Naive thymus-derived CD4-positive, alpha-beta T cell (primary cell): Measurements from ENCODE around the gene EFCAB12. TPM values are rescaled to one million over a fixed set of nuclear protein-coding genes. Genes with fewer than 3 reads are reported as not detected.
A peak's percentile ranks its signal among the peaks of the same experiment; 100 is the strongest.

Experiments used
- ATAC-seq: fragments of 150-1000 bp; cut with Tn5 transposase; 2 replicates; pipeline ENCODE4 v1.10.0; 2021; ENCODE audit warnings: mild to moderate bottlenecking, moderate library complexity
- CTCF ChIA-PET: fragments of 350-600 bp; sonication (Branson Sonifier 250); formaldehyde crosslinking; loops from one replicate; lab custom pipeline; 2021; ENCODE audit warnings: antibody characterized with exemption; lab: Charles Lee
- POLR2A ChIA-PET: fragments of 350-600 bp; sonication (Branson Sonifier 250); formaldehyde crosslinking; loops from one replicate; lab custom pipeline; 2021; ENCODE audit warnings: antibody characterized with exemption, inconsistent platforms; lab: Charles Lee
- DNase-seq, 9 donors: peaks; one replicate each; pipeline versions ENCODE4 v3.0.0 to v3.0.0-alpha.2; 2020 to 2022; ENCODE audit warnings: mixed read lengths in 1 of 9
- H3K27ac ChIP-seq: one replicate; pipeline ENCODE4 v1.7.0; 2013; ENCODE audit warnings: mild to moderate bottlenecking, low read depth, low read length, moderate library complexity
- H3K27me3 ChIP-seq, 2 donors: one replicate each; pipeline ENCODE4 v1.7.0; 2013; ENCODE audit warnings: low read length in 2 of 2, mild to moderate bottlenecking in 2 of 2, moderate library complexity in 2 of 2; ENCODE audit not compliant: control insufficient read depth in 2 of 2, insufficient read depth in 2 of 2
- H3K36me3 ChIP-seq, 3 experiments: 1 replicate in 2 of 3; 2 replicates in 1 of 3; pipeline ENCODE4 v1.7.0; 2013; ENCODE audit warnings: low read length in 3 of 3, mild to moderate bottlenecking in 3 of 3, moderate library complexity in 1 of 3; ENCODE audit not compliant: insufficient read depth in 3 of 3, control insufficient read depth in 2 of 3
- H3K4me1 ChIP-seq, 2 donors: one replicate each; pipeline ENCODE4 v1.7.0; 2013; ENCODE audit warnings: low read length in 2 of 2, mild to moderate bottlenecking in 2 of 2, moderate library complexity in 1 of 2; ENCODE audit not compliant: control insufficient read depth in 2 of 2, insufficient read depth in 2 of 2
- H3K4me3 ChIP-seq: 2 replicates; pipeline ENCODE4 v1.7.0; 2013; ENCODE audit warnings: mild to moderate bottlenecking, low read length
- H3K9me3 ChIP-seq, 3 experiments: 1 replicate in 2 of 3; 2 replicates in 1 of 3; pipeline ENCODE4 v1.7.0; 2013; ENCODE audit warnings: low read length in 3 of 3; ENCODE audit not compliant: control insufficient read depth in 2 of 3
- H3K27ac Mint-ChIP-seq, 9 donors: one replicate each; pipeline ENCODE4 v1.8.0; 2020 to 2022; ENCODE audit warnings: mixed read lengths in 9 of 9, mild to moderate bottlenecking in 8 of 9, moderate library complexity in 5 of 9, inconsistent platforms in 2 of 9
- H3K27me3 Mint-ChIP-seq, 5 donors: one replicate each; pipeline ENCODE4 v1.8.0; 2021 to 2022; ENCODE audit warnings: mixed read lengths in 5 of 5, mild to moderate bottlenecking in 1 of 5
- H3K36me3 Mint-ChIP-seq, 5 donors: one replicate each; pipeline ENCODE4 v1.8.0; 2020 to 2022; ENCODE audit warnings: mixed read lengths in 5 of 5, mild to moderate bottlenecking in 3 of 5, inconsistent platforms in 1 of 5
- H3K4me1 Mint-ChIP-seq, 7 donors: one replicate each; pipeline ENCODE4 v1.8.0; 2020 to 2022; ENCODE audit warnings: mixed read lengths in 7 of 7, mild to moderate bottlenecking in 3 of 7, inconsistent platforms in 1 of 7
- H3K4me3 Mint-ChIP-seq, 10 donors: one replicate each; pipeline ENCODE4 v1.8.0; 2020 to 2022; ENCODE audit warnings: mild to moderate bottlenecking in 10 of 10, mixed read lengths in 10 of 10, moderate library complexity in 6 of 10, inconsistent platforms in 2 of 10
- H3K9me3 Mint-ChIP-seq, 11 donors: one replicate each; pipeline ENCODE4 v1.8.0; 2020 to 2022; ENCODE audit warnings: mixed read lengths in 11 of 11, mild to moderate bottlenecking in 4 of 11, inconsistent platforms in 1 of 11, moderate library complexity in 1 of 11
- intact Hi-C, 2 donors: fragments of 100-400 bp; cut with micrococcal nuclease; formaldehyde crosslinking; loops; one replicate each; pipeline ENCODE4 v1.15.1; 2023
- polyA plus RNA-seq, 2 donors: library from polyadenylated mRNA; unstranded; fragments of 300-500 nt; fragmentation: Illumina TruSeq; gene quantifications; one replicate each; pipeline ENCODE4 v1.2.3, GENCODE V29; 2021
- total RNA-seq, 6 experiments: library from RNA in 5 of 6; stranded (reverse) in 5 of 6; gene quantifications; 1 replicate in 5 of 6; 2 replicates in 1 of 6; pipeline ENCODE4 v1.2.3 and lab custom pipeline; 2021 to 2026

EFCAB12 gene
- total and polyA plus RNA-seq, 7 experiments from 2014 or later, result 0.31 to 2.7 (median 2.1) TPM; not detected in 1

DNA sequence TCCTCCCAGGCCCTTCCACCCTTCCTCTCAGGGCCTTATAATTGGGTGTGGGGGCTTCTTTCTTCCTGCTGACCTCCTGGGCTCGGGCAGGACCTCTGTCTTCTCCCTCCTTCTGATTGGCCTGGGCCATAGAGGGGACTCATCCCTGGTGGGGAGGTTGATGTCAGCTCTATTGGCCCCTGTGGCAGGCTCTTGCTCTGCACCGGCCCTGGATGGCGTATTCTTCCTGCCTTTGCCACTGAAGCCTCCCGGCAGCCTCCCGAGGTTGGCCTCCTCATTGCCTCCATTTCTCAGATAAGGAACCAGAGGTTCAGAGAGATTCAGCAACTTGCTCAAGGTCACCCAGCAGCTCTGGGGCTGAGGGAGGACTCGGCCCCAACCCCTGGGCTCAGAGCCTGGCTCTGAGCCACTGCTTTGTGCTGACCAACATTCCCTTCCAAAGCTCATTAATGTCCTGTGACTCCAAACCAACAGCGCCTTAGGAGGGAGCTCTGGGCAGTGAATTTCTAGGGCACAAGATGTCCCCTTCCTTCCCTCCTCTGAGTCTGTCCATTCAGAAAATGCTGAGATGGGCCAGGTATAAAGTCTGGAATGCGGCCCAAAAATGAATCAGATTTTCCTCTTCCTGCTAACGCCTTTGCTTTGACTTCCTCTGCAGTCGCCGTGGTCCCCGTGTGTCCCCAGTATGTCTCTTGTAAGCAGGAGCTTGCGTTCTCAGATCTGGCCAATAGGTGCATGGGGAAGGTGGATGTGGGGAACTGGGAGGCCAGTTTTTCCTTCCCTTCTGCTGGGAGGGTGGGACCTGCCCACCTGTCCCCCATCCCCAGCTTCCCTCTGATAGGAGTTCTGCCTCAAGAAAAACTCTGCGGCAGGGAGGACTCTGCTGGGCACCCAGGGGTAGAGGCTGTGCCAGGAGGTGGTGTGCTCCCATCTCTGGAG lies 75.5 kb downstream of the EFCAB12 start:
- Mint-ChIP-seq H3K4me3 (no peak overlapping the region), H3K27ac (peak overlapping the region in 1 of 9 donors; percentile 45), H3K4me1 (peaks cover 0 to 2% (median 0%) of the 10 kb centered on the region in 7 donors), H3K36me3 (peaks cover 0 to 4% (median 0%) of the 10 kb centered on the region in 5 donors), H3K27me3 (peaks cover 0 to 3% (median 0%) of the 10 kb centered on the region in 5 donors), H3K9me3 (peaks cover 0 to 2% (median 0%) of the 10 kb centered on the region in 11 donors)
- no peak overlapping the region for H3K4me3 ChIP-seq
- H3K36me3 ChIP-seq, result no peaks in the 10 kb centered on the region
- no peak overlapping the region for H3K27ac ChIP-seq
- intact Hi-C loops, result no loop called here
- CTCF ChIA-PET, result no interaction called here
- POLR2A ChIA-PET, result no interaction called here
- H3K9me3 ChIP-seq, result no peaks in the 10 kb centered on the region
- DNase-seq (no peak), ATAC-seq (no peak)
- H3K27me3 ChIP-seq, result no peaks in the 10 kb centered on the region
- H3K4me1 ChIP-seq, result no peaks in the 10 kb centered on the region

DNA sequence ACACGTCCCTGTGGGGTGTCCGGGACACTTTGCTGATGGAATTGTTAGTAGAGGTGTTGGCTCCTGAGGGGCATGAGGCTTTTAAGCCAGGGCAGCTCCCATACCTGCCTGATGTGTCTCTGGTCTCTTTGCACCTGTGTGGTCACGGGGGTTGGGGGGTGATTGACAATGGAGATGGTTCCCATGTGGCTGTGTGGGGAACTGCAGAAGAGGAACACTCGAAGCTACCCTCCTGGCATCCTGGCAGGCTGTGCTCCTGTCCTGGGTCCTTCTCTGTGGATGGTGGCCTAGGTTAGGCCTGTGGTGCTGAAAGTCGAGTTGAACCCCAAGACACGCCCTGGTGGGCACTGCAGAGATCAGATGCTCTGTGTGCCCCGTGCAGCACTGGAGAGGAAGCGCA lies 76.4 kb downstream of the EFCAB12 start:
- Mint-ChIP-seq H3K4me1 (peaks cover 0 to 3% (median 0%) of the 10 kb centered on the region in 7 donors), H3K9me3 (peaks cover 0 to 2% (median 0%) of the 10 kb centered on the region in 11 donors), H3K27ac (no peak overlapping the region), H3K36me3 (peaks cover 0 to 4% (median 0%) of the 10 kb centered on the region in 5 donors), H3K27me3 (peaks cover 0 to 3% (median 0%) of the 10 kb centered on the region in 5 donors), H3K4me3 (no peak overlapping the region)
- Histone ChIP-seq H3K4me3 (no peak overlapping the region), H3K27me3 (no peaks in the 10 kb centered on the region), H3K9me3 (no peaks in the 10 kb centered on the region), H3K27ac (no peak overlapping the region), H3K36me3 (no peaks in the 10 kb centered on the region), H3K4me1 (no peaks in the 10 kb centered on the region)
- DNase-seq (no peak), ATAC-seq (peak; percentile 29)
- intact Hi-C loops, result no loop called here
- ChIA-PET POLR2A (interaction anchor here (0.8 kb wide), 1 partner anchor 36 kb away, joined by 3 read pairs; a partner anchor contains a TSS), CTCF (no interaction called here)

Other genes with a start within 250 kb of the EFCAB12 start
- gene CNBP, start 244.7 kb downstream of the EFCAB12 start, total RNA-seq, result 100 to 1,000 TPM; 259 to 366 (median 327) TPM
- gene CNBP, start 244.7 kb downstream of the EFCAB12 start, polyA plus RNA-seq, result 1,000 to 10,000 TPM in 1 of 2 donors, 100 to 1,000 TPM in 1; 935 to 1,159 TPM
- 100 to 1,000 TPM in 3 of 5 experiments, 10 to 100 TPM in 2; 83.3 to 177 (median 103) TPM for gene COPG1, start 179.0 kb downstream of the EFCAB12 start, total RNA-seq
- 10 to 100 TPM; 57.4 to 99.8 TPM for gene COPG1, start 179.0 kb downstream of the EFCAB12 start, polyA plus RNA-seq
- gene HMCES, start 149.8 kb downstream of the EFCAB12 start, total RNA-seq, result 10 to 100 TPM; 45.7 to 56.4 (median 52.5) TPM
- gene HMCES, start 149.8 kb downstream of the EFCAB12 start, polyA plus RNA-seq, result 100 to 1,000 TPM in 1 of 2 donors, 10 to 100 TPM in 1; 85.3 to 135 TPM
- 10 to 100 TPM; 37.9 to 56.6 (median 53.1) TPM for gene MBD4, start 11.3 kb upstream of the EFCAB12 start, total RNA-seq
- 10 to 100 TPM; 45.2 to 46.9 TPM for gene MBD4, start 11.3 kb upstream of the EFCAB12 start, polyA plus RNA-seq
- 10 to 100 TPM; 16.6 to 25.2 (median 18.8) TPM for gene IFT122, start 11.6 kb upstream of the EFCAB12 start, total RNA-seq
- gene IFT122, start 11.6 kb upstream of the EFCAB12 start, polyA plus RNA-seq, result 1 to 10 TPM; 3.3 to 9.8 TPM
- not detected for gene RHO, start 100.0 kb upstream of the EFCAB12 start, total RNA-seq
- gene RHO, start 100.0 kb upstream of the EFCAB12 start, polyA plus RNA-seq, result not detected
- not detected for gene H1-8, start 114.5 kb upstream of the EFCAB12 start, total RNA-seq
- not detected for gene H1-8, start 114.5 kb upstream of the EFCAB12 start, polyA plus RNA-seq
- gene PLXND1, start 178.0 kb upstream of the EFCAB12 start, total RNA-seq, result 10 to 100 TPM in 2 of 5 experiments, 1 to 10 TPM in 3; 1.9 to 82.5 (median 7.5) TPM
- gene PLXND1, start 178.0 kb upstream of the EFCAB12 start, polyA plus RNA-seq, result under 1 TPM in 1 of 2 donors, not detected in 1; 0.38 TPM